ENCODE results near the gene STAT5B.

STAT5B gene

DNA sequence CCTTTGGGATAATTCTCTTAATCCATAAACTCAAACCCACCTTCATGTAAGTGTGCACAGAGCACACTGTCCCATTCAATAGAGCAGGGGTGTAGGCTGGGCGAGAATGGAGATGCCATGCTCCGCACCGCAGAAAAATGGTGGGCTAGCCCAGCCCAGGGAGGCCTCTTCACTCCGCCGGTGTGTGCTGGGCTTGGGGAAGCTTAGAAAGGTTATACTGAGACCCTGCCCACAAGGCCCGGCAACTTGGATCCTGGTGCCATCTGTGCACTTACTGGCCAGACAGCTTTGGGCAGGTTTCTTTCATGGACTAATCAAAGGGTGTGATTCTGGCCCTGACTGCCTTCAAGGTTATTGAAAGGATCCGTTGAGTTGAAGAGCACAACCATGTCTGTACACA is 8.4 kb upstream of the STAT5B start:
- DNase-seq (ENCODE audit: low spot score): no peak

DNA sequence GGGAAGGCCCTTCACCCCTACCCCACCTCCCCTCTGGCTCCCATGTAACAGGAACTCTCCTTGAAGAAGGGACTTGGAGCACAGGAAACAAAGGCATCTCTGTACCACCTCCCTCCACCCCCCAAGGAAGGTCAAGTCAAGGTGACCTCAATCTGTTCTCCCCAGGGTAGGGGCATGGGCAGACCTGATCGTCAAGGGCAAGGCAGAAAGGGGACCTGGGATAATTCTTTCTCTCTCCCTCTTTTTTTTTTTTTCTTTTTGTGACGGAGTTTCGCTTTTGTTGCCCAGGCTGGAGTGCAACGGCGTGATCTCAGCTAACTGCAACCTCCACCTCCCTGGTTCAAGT is 7.8 kb upstream of the STAT5B start:
- no peak for DNase-seq (ENCODE audit: low spot score)

DNA sequence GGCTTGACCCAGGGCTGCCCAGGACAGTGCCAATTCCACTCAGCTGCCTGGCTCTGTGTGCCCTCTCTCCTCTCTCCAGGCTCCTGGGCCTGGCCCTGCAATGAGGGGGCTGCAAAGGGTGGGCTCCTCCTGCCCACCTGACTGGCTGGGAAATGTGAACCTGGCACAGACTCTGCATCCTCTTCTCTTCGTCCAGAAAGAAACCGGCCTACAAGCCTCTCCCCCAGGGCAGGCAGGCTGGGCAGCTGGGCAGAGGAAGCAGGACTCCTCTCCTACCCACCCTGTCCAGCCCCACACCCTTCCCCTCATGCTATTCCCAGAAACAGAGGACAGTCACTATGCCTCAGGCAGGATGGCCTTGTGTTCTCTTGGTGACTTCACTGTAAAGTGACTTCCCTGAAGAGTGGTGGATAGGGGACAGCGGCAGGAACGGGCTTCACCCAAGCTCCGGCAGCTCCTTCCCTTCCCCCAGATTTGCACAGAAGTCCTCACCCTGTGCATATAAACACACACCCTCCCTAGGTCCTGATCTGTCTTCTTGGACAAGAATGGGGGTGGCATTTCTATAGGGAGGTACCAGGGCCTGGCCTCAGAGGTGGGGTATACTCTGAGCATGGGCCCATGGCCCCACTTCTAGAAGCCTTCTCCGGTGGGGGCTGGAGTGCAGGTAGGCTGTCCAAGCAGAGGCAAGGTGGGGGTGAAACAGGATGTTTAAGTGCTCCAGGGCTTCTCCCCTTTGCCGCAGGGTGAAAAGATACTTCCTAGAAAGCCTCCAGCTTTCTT is 7.2 kb upstream of the STAT5B start:
- DNase-seq (ENCODE audit: low spot score): no peak

DNA sequence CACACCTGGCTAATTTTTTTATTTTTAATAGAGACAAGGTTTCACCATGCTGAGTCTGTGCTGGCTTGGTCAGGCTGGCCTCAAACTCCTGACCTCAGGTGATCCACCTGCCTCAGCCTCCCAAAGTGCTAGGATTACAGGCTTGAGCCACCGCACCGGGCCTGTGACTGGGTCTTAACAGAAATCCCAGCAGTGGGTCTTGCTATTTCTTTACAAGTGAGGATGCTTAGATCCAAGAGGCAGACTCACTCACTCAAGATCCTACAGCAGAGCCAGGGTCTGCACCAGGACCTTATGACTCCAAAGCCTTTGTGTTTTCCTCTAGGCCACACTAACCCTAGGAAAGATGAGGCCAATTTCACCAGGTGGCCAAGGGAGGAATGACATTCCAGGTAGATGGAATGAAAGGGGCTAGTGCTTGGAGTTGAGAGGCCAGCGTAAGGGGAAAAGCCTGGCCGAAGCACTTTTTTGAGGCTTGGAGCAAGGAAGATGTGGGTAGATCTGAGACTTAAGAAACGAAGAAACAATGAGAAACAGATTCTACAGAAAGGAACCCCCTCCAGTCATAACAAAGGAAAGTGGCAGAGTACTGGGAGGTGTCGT is 6.4 kb upstream of the STAT5B start:
- no peak for DNase-seq (ENCODE audit: low spot score)

DNA sequence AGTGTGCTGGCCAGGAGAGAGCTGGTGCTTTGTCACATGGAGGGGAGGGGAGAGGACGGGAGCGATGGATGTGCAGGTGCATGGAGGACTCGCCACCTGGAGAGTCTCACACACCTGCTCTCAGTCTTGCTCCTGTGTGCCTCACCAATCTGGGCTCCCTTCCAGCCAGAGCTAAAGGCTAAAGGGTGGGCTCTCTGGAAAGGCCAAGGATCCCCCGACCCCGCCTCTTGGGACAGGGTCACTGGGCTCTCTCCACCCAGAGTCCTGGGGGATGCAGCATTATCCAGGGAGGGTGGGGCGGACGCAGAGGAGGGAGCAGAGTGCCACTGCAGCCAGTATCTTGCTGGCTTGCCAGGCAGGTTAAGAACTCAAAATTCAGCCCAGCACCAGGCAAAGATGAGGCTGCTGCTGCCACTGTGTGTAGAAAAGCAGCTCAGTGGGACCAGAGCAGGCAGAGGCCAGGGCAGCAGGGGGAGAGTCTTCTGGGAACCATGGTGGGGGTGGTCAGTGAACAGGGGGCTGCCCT is 5.4 kb upstream of the STAT5B start:
- no peak for DNase-seq (ENCODE audit: low spot score)

DNA sequence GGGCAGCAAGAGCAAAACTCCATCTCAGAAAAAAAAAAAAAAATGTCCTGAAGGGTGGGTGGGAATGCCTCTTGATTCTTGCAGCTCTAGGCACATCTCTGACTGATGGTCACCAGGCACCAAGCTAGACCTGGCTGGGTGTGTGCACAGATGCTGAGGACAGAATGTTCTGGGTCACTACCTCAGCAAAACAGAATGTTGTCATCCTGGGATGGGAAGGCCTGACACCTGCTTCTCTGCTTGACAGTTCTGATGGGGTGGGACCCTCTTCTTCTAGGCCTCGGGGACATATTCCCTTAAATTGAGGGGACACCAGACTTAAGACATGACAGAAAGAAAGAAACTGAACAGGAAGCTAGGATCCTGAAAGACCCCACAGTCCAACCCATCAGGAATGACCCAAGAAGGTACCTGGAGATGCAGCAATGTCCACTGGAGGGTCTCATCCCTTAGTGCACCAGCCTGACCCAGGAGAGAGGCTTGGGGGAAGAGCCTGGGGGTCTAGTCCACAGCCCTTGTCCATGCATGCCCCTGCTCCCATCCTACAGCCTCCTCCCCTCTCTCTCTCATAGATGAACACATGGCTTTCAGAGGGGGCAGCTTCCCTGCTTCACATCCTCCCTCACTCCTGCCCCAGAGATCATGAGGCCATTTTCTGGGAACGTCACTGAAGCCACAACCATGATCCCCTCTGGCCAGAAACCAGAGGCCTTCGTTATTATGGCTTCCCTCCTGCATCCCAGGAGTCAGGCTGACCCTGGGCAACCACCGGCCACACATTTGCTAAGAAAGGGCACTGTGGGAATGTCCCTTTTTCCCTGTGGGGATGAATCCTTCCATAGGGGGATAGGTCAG is 3.8 kb upstream of the STAT5B start:
- DNase-seq (ENCODE audit: low spot score): no peak

DNA sequence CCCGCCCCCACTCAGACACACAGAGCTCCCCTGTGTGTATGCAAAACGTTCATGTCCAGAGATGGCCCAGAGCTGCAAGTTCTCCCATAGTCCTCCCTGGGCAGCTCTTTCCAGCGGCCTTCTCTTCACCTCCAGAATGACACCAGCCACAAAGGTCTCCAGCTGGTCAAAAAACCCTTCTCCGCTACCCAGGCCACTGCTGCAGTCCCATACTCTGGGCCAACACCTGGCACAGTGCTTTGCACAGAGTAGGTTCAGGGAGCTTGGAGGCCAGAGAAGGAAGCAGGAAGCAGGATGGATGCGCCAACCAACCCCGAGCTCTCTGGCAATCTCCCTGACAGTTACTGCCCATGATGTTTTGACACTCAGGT is 1.1 kb upstream of the STAT5B start:
- no peak for DNase-seq (ENCODE audit: low spot score)

DNA sequence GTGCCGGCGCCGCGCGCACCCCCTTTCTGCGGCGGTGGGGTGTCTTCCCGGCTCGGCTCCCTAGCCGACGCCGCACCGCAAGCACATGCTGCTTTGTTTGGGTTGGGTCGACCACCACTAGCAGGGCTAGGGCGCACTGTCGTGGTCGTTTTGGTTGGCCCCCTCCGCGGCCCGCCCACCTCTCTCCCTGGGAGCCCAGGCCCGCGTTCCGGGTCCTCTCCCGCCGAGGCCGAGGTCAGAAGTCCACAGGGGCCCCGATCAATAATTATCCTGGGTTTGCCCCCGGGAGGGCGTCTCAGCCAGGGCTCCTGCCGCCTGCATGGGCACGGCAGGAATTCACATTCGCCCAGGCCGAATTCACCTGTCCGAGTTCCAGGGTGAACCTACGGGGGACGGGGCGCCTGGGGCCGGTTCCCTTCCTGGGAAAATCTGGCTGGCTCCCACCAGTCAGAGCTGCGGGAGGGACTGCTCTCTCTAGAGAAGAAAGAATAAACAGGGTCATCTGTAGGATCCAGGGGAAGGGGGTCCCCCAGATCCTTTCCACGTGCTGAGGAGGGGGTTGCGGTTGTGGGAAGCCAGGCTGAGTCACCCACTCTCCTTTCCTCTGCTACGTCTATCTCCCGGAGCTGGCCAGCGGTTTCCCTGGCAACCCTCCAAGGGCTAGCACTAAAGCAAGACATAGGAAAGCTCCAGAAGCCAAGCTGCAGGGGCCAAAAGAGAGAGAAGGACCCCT is 584 bp upstream of the STAT5B start:
- peak; percentile 87 for DNase-seq (ENCODE audit: low spot score)

DNA sequence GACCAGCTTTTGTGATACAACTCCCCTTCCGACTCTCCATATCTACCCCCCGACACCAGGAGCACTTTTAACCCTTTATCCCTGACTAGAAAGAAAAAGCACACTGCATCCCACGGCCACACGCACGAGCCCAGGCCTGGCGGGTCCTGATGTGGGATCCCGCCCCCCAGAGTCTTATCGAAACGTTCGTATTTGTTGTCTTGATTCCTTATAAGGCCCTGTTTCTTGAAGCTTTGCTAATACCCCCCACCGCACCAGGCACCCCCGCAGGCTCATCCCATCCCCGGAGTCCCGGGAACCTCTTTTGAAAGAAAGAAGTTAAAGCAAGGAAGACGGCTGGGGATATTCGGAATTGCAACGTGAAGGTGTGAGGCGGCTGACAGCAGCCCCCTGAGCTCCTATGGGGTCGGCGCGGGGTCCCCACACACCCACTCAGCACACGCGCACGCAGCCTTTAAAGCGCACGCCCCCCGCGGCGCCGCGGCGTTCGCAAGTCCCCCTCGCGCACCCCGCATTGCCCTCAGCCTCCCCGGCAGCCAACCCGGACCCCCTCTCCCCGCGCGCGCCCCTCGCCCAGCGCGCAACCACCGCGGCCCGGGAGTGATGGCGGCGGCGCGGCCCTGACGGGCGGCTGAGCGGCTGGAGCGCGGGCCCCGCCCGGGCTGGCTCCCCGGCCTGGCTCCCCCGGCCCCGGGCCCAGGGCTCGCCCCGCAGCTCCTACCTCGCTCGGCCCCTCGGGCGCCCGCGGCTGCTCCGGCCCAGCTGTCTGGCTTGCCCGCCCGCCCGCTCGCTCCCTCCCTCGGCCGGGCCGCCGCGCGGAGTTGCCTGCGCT is 448 bp downstream of the STAT5B start:
- DNase-seq (ENCODE audit: low spot score): peak; percentile 23

DNA sequence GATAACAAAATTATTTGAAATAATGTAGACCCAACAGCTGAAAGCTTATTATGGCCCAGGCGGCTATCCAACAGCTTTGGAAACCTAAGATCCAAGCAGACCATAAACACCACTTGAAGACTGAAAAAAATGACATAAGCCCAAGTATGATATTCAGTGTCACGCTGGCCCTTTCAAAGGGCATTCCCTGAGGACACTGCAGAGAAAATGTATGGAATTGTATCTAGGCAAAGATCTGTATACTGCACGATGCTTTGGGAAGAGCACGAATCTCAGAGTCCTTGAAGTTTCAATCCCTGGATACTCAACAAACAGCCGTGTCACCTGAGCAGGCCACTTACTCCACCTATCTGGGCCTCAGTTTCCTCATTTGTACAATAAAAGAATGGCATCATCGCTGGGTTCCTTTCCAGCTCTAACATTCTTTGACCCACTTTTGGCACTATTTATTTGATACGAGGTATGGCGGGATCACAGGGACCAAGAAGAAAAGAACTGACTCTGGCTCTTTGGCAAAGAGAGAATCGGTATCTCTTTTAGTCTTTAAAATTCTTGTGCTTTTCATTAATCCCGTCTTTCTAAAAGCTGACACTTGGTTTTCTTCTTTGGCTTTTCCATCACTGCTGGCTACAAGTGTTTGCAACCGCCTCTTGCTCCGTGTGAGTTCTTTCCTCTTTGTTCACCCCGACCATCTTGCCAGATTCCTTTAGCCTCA is 1.2 kb downstream of the STAT5B start:
- no peak for DNase-seq (ENCODE audit: low spot score)

DNA sequence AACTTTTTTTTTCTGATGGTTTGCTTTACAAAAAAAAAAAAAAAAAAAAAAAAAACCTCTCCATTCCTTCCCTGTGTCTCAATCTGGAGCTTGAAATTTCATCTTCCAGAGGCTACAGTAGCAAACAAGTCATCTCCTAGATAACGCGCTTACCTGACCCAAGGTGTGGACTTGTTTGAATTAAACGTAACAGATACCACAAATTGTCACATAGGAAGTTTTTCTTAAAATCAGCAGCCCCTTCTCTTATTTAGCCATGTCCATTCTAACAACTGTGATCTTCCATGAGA is 2.0 kb downstream of the STAT5B start:
- no peak for DNase-seq (ENCODE audit: low spot score)

DNA sequence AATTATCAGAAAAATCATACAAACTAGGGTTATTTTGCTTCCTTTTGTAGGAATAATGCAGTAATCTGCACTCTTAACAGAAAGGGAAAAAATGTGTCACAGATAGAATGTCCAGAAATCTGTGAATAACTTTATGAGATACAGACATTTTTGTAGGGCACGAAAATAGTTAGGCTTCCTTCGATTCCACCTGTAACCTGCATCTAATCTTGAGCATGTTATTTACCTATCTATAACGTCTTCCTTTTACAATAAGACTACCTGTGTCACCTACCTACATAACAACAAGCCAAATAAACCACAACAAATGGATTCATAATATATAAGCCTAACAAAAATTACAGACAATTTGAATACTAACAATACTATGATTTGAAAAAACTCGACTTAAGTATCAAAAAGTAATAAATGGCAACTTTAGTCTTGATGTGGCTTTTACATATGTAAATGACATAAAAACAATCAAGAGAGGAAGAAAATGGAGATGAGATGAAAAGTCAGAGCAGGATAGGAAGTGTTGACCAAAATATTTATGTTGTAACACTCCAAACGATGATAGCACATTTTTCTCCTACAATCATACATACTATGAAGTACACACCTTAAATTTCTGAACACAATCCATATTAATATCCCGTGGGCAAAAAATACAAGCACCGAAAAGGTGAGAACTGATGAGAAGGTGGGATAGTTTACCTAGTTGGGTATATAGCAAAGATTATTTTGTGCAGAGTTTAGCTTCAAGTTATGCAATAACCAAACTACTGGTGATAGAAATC is 2.5 kb downstream of the STAT5B start:
- DNase-seq (ENCODE audit: low spot score): no peak

DNA sequence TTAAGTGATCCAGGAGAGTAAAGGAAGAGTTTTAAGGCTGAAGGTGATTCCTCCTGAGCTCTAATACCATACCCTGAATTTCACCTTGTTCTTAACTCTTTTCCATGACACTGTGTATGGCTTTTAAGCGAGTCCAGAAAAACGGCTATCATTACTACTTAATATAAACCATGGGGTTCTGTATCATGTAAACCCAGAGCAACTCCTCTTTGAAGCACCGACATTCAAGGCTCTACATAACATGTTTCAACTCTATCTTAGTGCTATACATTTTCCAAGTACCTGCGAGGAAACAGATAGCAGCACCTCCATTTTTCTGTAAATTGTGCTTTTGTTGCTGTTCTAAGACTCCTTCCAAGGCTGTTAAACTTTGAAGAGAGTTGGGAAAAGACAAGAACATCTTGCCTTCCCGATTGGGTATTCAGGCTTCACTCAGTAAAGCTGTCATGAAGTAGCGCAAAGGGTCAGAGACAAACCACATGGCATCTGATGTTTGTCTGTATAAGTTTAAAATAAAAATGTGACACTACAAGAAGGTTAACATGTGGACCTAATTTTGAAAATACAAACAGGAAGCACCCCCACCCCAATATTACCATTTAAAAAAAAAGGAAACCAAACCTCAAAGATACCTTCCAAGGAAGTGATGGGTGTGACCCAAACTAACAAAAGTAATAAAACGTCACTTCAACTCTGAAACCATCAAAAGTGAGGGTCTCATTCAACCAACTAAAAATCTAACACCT is 3.9 kb downstream of the STAT5B start:
- DNase-seq (ENCODE audit: low spot score): no peak

DNA sequence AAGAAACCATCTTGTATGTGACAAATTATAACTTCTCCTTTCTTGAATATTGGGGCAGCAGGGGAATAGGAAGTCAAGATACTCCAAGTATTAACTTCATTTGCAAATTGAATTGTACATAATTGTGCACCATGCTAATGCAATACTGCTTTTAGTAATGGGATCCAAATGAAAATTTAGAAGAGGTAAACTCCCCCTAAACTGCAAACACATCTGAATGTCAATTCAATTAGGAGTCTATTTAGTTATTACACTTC is 4.5 kb downstream of the STAT5B start:
- no peak for DNase-seq (ENCODE audit: low spot score)

DNA sequence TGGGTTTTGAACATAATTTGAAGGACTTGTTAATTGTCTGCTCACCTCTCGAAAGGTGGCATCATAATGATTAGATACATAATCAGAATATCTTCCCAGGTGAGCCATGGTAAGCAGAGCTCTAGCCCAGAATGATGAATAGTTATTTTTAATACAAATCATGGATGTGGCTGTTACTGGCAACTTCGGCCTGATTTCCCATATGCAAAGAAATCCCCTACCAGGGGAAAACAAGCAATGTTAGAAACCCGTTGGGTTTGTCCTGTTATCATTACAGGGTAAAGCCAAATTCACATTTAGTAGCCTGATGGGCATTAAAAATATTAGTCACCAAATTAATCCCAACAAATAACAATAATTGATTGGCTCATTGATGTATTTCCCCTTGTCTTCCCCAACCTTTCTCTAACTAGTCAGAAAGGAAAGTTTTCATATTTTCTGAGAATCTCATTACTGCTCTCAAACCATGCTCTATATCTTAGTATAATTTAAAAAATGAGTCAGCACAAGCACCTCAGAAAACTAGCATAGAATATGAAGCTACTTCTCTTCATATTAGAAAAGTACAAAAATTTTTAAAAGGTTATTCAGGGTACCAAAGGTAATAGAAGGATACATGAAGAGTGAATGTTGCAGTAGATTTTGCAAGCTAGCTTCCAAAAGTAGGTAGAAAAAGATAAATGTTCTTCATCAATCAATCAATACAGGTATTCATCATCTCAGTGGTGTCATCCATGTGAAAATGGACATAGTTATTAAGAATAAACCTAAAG is 5.0 kb downstream of the STAT5B start:
- no peak for DNase-seq (ENCODE audit: low spot score)

DNA sequence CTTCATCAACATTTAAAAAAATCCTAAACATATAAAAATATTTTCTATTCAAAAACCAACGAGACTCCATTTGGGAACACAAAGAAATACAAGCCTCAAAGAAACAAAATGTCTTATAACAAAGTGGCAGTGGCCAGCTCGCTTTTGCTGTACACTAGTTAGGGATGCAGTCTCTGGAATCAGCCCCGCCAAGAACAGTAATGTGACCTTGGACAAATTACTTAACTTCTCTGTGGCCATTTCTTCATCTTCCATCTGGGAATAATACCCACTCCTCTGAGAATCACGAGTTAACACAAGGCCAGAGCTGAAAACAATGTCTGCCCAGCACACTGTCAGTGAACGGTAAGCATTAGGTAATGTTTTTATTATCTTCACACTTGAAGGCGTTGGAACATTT is 5.6 kb downstream of the STAT5B start:
- no peak for DNase-seq (ENCODE audit: low spot score)

DNA sequence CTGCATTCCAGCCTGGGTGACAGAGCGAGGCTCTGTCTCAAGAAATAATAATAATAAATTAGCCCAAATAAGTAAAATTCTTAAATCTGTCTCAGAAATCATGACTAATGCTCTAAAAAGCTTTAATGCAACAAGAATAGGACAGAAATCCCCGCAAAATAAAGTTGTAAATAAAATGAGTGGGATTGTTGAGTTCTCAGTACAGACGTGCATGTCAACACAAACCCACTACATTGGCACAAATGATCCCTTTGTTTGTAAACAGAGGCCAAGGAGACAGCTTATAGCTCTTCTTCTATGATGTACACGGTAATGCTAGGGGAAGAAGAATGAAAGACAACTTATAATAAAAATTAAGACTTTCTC is 6.0 kb downstream of the STAT5B start:
- no peak for DNase-seq (ENCODE audit: low spot score)

DNA sequence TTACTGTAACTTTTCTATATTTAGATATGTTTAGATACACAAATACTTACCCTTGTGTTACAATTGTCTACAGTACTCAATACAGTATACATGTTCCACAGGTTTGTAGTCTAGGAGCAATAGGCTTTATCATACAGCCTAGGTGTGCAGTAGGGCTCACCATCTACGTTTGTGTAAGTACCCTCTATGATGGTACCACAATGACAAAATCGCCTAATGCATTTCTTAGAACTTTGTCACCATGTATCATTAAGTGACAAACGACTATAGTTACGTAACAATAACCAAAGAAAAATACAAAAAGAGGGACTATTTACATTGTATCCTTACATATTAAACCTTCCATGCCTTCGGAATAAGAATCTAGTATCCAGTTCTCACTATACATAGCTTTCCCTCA is 8.0 kb downstream of the STAT5B start:
- DNase-seq (ENCODE audit: low spot score): no peak

Data from kidney tubule cell (primary cell).